RWPE1 (cell line): ENCODE measurements around the gene CASQ1.

Source experiments
- CTCF ChIA-PET: fragments of 350-600 bp; sonication (Branson Sonifier 250); formaldehyde crosslinking; extraction: SDS; loops from one replicate; lab custom pipeline; 2021; lab: Yijun Ruan, JAX
- POLR2A ChIA-PET: fragments of 400-600 bp; formaldehyde crosslinking; extraction: SDS; loops from one replicate; lab custom pipeline; 2020; ENCODE audit warnings: antibody characterized with exemption; ENCODE audit not compliant: low non-redundant PET; lab: Yijun Ruan, JAX
- DNase-seq: peaks from one replicate; pipeline ENCODE4 v3.0.0; 2012; ENCODE audit warnings: low spot score
- H3K27ac ChIP-seq: fragments of 450-650 bp; 2 replicates; pipeline ENCODE4 v1.5.1; 2017
- CTCF ChIP-seq: fragments of 450-650 bp; conservative IDR thresholded peaks from 2 replicates; pipeline ENCODE4 v1.5.1; 2017; ENCODE audit warnings: low read depth, mild to moderate bottlenecking

Gene CASQ1

GRCh38 chr1:160149716-160150115, 40.7 kb upstream of the CASQ1 start:
- no peak for DNase-seq
- TF ChIP-seq CTCF, result no peak
- ChIA-PET CTCF (no interaction called here), POLR2A (no interaction called here)
- no peak overlapping the region for H3K27ac ChIP-seq

- POLR2A ChIA-PET, result no interaction called here
- no peak for DNase-seq
- H3K27ac ChIP-seq, result no peak within 1 kb of the TSS
- TF ChIP-seq CTCF, result no peak
- CTCF ChIA-PET, result interaction anchor here (0.6 kb wide), 2 partner anchors 68 to 100 kb away, joined by 4 to 5 read pairs; no protein-coding TSS in a partner anchor
These were observed 39.1 kb upstream of the CASQ1 start, which contains the start of gene ATP1A4 for GRCh38 chr1:160151303-160151702. Gene ATP1A4, plus strand, starts transcription at chr1:160151603. Its CDS starts 438 bp downstream, at chr1:160152041.

- no peak for DNase-seq
- CTCF ChIA-PET, result no interaction called here
- POLR2A ChIA-PET, result no interaction called here
- no peak for TF ChIP-seq CTCF
- no peak overlapping the region for H3K27ac ChIP-seq
These were observed 35.6 kb upstream of the CASQ1 start for GRCh38 chr1:160154790-160155189.

- TF ChIP-seq CTCF, result no peak
- no peak overlapping the region for H3K27ac ChIP-seq
- ChIA-PET CTCF (no interaction called here), POLR2A (no interaction called here)
- DNase-seq, result no peak
These were observed 34.0 kb upstream of the CASQ1 start for GRCh38 chr1:160156361-160156760.

GRCh38 chr1:160157174-160157573, 33.2 kb upstream of the CASQ1 start:
- ChIA-PET CTCF (no interaction called here), POLR2A (no interaction called here)
- TF ChIP-seq CTCF, result no peak

GRCh38 chr1:160158031-160158430, 32.3 kb upstream of the CASQ1 start:
- CTCF ChIA-PET, result interaction anchor here (0.7 kb wide), 1 partner anchor 10 kb away, joined by 3 read pairs; no protein-coding TSS in a partner anchor
- no peak overlapping the region for H3K27ac ChIP-seq
- POLR2A ChIA-PET, result no interaction called here
- no peak for TF ChIP-seq CTCF
- DNase-seq, result no peak

More at GRCh38 chr1:160157174-160157573, 33.2 kb upstream of the CASQ1 start:
- H3K27ac ChIP-seq, result no peak overlapping the region
- no peak for DNase-seq
